ENCODE data around the gene EN1. TPM values are rescaled to one million over a fixed set of nuclear protein-coding genes. Genes with fewer than 3 reads are reported as not detected.

Gene EN1
- polyA plus RNA-seq, 2 of the 4 experiments (the other 2 are of a cell fraction) = 0.06 to 0.92 TPM

- DNase-seq (ENCODE audit: low read depth in 1 of 2, low spot score in 1 of 2) = no peak
- Histone ChIP-seq H3K4me2 (no peak overlapping the region), H3K27ac (no peak overlapping the region), H3K4me1 (peaks cover 6% of the 10 kb centered on the region; the same call in 1 of the 3 replicates), H3K9me3 (no peaks in the 10 kb centered on the region), H3K4me3 (no peak overlapping the region)
- TF ChIP-seq ZFP36 (IDR thresholded peaks at IDR 0.05; ENCODE audit: borderline replicate concordance, partially characterized antibody) (no peak), JUNB (IDR thresholded peaks at IDR 0.05) (no peak), MAZ (IDR thresholded peaks at IDR 0.05; ENCODE audit: borderline replicate concordance, low read depth, low read length) (no peak), MAFK (IDR thresholded peaks at IDR 0.05; ENCODE audit: partially characterized antibody) (no peak), RFX5 (IDR thresholded peaks at IDR 0.05) (no peak), EHF (CRISPR knock-in tag; IDR thresholded peaks at IDR 0.05) (no peak), HEYL (CRISPR knock-in tag; IDR thresholded peaks at IDR 0.05) (no peak), HMGXB4 (CRISPR knock-in tag; IDR thresholded peaks at IDR 0.05; ENCODE audit: borderline replicate concordance) (no peak), HOXB13 (CRISPR knock-in tag; IDR thresholded peaks at IDR 0.05; ENCODE audit: low read depth) (no peak)
- ChIA-PET CTCF (interaction anchor here (1.3 kb wide), 1 partner anchor 23 kb away, joined by 5 read pairs; no protein-coding TSS in a partner anchor), POLR2A (no interaction called here)
- ATAC-seq = no peak
- FAIRE-seq = no peak
- 63% methylated on average over 10 of the region's 10 CpGs for WGBS (ENCODE audit: missing lambda C conversion rate)
Measured at GRCh38 chr2:118832071-118832790, 15.2 kb downstream of the EN1 start.

- no peaks in the 10 kb centered on the region for H3K9me3 ChIP-seq
- 27% methylated on average over 2 of the region's 2 CpGs for WGBS (ENCODE audit: missing lambda C conversion rate)
- ATAC-seq (no peak), DNase-seq (ENCODE audit: low read depth in 1 of 2, low spot score in 1 of 2) (no peak), FAIRE-seq (no peak)
- TF ChIP-seq SREBF2 (IDR thresholded peaks at IDR 0.05) (no peak), HOXA7 (CRISPR knock-in tag; IDR thresholded peaks at IDR 0.05) (no peak), GATA3 (IDR thresholded peaks at IDR 0.05; ENCODE audit: borderline replicate concordance) (no peak), KDM1A (IDR thresholded peaks at IDR 0.05; ENCODE audit: low read depth) (no peak), JUN (IDR thresholded peaks at IDR 0.05) (no peak), RARB (CRISPR knock-in tag; IDR thresholded peaks at IDR 0.05) (no peak), RCOR1 (IDR thresholded peaks at IDR 0.05; ENCODE audit: low read depth, low read length) (no peak), PHF8 (IDR thresholded peaks at IDR 0.05; ENCODE audit: borderline replicate concordance, low read depth) (no peak), RNF2 (IDR thresholded peaks at IDR 0.05; ENCODE audit: borderline replicate concordance, low read depth) (no peak), RAD21 (conservative IDR thresholded peaks at IDR 0.05 in 1 of 2, IDR thresholded peaks at IDR 0.05 in 1 of 2) (no peak), ELK1 (IDR thresholded peaks at IDR 0.05; ENCODE audit: low read depth, low read length) (no peak), CTCF (IDR thresholded peaks at IDR 0.05) (no peak), TFCP2L1 (CRISPR knock-in tag; IDR thresholded peaks at IDR 0.05) (no peak)
- no peak overlapping the region for H3K4me2 ChIP-seq
- H3K27ac ChIP-seq = no peak overlapping the region
- CTCF ChIA-PET = no interaction called here
- POLR2A ChIA-PET = no interaction called here
- no peak overlapping the region for H3K4me3 ChIP-seq
- H3K4me1 ChIP-seq = no peaks in the 10 kb centered on the region
Measured at GRCh38 chr2:118830881-118831280, 16.6 kb downstream of the EN1 start.

All from A549 (cell line).